GM21447 (cell line): Measurements from ENCODE around the gene CCDC159.
"Not testable (repeated sequence)": the region's sequence is repeated elsewhere in the genome, so short reads cannot be mapped to it uniquely, and the experiment has no call there.

Experiments used
- ATAC-seq: cut with Tn5 transposase; IDR thresholded peaks from one replicate; pipeline ENCODE4 v1.9.1; 2021; ENCODE audit not compliant: unreplicated experiment

The CCDC159 gene

DNA sequence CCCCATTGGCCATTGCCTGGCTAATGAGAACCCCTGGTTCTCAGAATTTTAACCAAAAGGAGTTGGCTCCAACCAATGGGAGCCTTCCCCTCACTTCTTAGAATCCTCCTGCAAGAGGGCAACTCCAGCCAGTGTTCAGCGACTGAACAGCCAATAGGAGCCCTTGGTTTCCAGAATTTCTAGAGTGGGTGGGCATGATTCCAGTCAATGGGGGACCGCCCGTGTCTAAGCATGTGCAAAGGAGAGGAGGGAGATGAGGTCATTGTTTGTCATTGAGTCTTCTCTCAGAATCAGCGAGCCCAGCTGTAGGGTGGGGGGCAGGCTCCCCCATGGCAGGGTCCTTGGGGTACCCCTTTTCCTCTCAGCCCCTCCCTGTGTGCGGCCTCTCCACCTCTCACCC lies 18.6 kb downstream of the CCDC159 start:
- no peak for ATAC-seq

- ATAC-seq: no peak
These were observed 19.3 kb downstream of the CCDC159 start for GRCh38 chr19:11365557-11366117.

GRCh38 chr19:11367528-11367927 lies 21.2 kb downstream of the CCDC159 start:
- ATAC-seq: no peak

GRCh38 chr19:11370744-11371143 lies 24.4 kb downstream of the CCDC159 start:
- ATAC-seq: no peak

DNA sequence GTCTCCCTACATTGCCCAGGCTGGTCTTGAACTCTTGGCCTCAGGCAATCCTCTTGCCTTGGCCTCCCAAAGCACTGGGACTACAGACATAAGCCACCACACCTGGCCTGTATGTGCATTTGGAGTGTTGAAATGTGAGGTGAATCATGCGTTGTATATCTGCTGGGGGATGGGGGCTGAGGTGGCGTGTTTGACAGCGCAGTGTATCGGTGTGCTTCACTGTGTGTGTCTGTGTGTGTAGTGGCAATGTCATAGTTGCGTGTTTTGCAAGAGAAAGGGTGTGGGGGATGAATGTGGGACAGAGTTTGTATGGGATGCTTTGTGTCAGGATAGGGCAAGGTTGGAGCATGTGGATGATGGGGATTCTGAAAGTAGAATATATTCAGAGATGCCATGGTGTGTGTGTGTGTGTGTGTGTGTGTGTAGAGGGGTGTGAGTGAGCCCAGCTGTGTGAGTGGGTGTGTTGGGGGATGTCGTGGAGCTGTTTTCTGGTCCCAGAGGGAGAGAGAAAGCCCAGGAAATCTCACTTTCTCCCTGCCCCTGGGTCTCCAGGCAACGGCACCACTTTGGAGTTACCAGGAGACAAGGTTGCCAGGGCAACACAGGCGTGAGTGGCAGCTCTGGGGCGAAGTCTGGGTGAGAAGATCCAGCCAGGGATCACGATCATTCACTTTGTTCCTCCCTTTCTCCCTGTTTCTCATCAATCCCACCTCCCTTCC lies 27.0 kb downstream of the CCDC159 start:
- no peak for ATAC-seq

DNA sequence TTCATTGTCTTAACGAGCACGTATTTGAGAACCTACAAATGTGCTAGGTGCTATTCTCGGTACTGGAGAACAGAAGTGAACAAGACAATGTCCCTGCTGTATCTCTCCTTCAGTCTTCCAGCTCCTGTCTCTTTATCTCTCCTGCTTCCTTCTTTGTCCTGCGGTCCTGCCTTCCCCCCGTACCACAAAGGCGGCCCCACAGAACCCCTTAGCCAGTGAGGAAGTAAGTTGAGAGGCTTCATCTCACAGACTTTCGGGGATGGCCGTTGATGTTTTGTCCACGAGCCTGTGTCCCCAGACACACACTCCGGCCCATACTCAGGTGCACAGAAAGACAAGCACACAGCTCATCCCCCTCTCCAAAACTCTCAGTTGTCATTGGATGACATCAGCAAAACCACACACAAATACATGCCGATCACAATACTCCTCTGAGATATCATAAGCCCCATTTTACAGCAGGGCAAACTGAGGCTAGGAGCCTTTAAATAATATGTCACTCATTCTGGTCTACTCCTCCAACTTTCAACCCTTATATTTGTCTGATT lies 27.6 kb downstream of the CCDC159 start:
- ATAC-seq: no peak

- ATAC-seq: peak; percentile 87
These were observed 28.3 kb downstream of the CCDC159 start, which contains the start of gene SWSAP1 for GRCh38 chr19:11374433-11375142. TSS of gene SWSAP1 (plus strand) at chr19:11374666. CDS start at chr19:11374681, 15 bp downstream.

DNA sequence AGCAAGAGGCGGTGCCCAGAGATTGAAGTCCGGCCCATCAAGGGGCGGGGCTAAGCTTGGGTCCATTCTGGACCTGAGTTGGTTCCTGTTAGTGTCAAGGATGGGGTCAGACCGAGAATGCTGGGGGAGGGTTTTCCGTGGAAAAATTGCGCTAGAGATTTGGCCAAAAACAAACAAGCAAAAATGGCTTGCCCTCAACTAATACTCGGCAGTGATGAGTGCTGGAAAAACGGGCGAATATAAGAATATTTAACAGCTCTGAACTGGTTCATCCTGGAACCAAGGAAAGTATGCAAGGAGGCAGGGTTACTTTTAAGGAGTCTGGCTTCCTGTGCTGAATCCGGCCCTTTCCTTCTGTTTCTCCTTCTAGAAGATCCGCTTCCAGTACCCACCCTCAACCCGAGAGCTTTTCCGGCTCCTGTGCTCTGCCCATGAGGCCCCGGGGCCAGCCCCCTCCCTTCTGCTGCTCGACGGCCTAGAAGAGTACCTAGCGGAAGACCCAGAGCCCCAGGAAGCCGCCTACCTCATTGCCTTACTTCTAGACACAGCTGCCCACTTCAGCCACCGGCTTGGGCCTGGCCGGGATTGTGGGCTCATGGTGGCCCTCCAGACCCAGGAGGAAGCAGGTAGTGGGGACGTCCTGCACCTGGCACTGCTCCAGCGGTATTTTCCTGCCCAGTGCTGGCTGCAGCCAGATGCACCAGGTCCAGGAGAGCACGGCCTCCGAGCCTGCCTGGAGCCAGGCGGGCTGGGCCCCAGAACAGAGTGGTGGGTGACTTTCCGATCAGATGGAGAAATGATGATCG lies 29.0 kb downstream of the CCDC159 start:
- ATAC-seq: no peak

DNA sequence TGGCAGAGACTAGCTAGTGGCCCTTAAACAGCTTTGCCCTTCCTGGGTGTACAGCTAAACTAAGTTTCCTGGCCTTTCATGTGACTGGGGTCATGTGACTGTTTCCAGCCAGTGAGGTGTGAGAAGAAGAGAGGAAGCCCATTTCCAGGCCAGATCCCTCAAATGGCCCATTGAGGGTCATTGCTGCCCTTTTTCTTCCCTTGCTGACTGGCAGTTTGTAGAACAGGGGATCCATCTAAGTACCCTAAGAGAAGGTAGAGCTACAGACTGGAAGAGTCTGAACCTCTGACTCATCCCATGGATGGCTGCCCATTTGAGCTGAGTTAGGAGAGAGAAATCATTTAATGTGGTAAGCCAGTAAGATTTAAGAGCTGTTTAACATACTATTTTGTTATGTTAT lies 30.9 kb downstream of the CCDC159 start:
- no peak for ATAC-seq

- ATAC-seq: no peak
These were observed 31.4 kb downstream of the CCDC159 start for GRCh38 chr19:11377756-11378155.

DNA sequence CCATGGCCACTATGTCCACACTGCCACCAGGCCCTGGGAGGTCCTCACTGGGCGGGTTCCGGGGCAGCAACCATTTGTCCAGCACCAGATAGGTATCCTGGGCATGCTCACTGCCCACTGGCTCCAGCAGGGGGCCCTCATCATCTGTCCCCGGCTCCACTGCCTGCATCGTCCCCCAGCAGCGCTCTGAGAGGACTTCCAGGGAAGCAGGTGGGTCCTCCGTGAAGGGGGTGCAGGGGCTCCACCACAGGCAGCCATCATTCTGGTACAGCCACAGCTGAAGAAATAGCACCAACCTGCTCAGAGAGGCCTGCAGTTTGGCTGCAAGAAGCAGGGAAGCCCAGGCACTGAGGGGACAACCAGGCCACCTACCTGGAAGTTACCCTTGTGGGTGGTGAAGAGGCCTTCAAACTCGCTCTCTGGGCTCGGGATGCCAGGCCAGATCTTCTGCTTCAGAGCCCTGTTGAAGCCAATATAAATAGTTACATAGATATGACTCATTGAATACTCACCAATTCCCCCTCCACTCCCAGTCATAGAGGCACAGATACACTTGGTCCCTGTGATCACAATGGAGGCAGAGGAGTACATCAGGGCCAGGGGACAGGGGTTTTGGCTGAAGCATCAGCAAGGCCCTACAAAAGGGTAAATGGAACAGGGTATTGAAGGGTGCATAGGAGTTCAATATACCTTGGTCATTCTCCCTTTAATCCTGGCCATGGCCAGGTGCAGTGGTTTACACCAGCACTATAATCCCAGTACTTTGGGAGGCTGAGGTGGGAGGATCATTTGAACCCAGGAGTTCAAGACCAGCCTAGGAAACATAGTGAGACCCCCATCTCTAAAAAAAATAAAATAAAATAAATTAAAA lies 32.2 kb downstream of the CCDC159 start:
- ATAC-seq: no peak

DNA sequence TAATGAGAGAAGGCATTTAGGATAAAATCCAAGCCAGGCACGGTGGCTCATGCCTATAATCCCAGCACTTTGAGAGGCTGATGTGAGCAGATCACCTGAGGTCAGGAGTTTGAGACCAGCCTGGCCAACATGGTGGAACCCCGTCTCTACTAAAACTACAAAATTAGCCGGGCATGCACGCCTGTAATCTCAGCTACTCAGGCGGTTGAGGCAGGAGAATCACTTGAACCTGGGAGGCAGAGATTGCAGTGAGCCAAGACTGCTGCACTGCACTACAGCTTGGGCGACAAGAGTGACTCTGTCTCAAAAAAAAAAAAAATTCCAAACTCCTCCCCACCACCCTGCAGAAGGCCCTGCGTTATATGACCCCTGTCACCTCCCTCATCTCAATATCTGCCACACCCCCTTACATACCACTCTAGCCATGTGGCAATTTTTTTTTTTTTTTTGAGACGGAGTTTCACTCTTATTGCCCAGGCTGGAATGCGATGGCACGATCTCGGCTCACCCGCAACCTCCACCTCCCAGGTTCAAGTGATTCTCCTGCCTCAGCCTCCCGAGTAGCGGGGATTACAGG lies 33.0 kb downstream of the CCDC159 start:
- not testable (repeated sequence) for ATAC-seq

DNA sequence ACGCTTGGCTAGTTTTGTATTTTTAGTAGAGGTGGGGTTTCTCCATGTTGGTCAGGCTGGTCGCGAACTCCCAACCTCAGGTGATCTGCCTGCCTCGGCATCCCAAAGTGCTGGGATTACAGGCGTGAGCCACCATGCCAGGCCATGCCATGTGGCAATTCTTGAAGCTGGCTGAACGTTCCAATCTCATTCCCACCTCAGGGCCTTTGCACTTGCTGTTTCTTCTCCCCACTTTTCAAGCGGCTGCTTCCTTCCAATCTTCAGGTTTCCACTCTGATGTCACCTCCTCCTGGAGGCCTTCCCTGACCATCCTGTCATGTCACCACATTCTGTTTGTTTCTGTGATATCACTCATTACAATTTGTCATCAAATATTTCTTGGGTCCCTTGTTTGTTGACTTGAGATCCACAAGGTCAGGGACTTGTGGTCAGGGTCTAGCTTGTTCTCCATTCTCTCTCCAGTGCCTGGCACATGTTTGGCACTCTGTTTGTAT lies 33.6 kb downstream of the CCDC159 start:
- no peak for ATAC-seq

DNA sequence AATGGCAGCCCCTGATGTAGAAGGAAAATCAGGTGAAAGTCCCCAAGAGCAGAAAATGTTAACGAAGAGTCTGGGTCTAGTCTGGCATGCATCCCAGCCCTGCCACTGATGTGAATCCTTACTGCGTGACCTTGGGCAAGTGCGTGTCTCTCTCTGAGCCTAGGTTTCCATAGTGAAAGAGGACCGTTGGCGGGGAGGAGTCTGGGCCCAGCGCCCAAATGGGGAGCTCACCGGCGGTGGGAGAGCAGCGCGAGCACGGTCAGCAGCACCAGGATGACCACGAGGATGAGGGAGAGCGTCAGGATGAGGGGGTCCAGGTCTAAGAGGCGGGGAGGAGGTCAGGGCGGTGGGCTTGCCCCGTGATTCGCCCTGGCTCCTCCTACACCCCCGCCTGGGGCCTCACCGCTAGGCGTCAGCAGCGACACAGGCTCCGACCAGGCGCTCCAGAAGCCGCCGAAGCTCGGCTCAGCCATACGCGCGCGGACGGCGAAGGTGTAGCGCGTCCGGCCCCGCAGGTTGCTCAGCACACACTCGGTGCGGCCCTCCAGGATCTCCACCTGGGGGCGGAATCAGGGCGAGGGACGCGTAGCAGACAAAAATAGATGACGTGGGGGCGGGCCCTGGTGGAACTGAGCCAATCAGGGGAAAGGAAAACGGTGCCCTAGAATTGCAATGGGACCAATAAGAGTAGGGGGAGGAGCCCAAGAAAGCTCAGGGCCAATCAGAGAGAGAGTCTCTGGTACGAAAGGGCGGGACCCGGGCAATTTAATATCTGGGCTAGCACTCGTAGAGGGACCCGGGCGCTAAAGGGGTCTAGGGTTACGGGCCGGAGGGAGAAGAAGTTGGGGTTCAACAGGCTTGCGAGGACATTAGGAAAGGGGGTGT lies 34.6 kb downstream of the CCDC159 start:
- ATAC-seq: peak; percentile 74

GRCh38 chr19:11382898-11383705 lies 36.8 kb downstream of the CCDC159 start:
- no peak for ATAC-seq

DNA sequence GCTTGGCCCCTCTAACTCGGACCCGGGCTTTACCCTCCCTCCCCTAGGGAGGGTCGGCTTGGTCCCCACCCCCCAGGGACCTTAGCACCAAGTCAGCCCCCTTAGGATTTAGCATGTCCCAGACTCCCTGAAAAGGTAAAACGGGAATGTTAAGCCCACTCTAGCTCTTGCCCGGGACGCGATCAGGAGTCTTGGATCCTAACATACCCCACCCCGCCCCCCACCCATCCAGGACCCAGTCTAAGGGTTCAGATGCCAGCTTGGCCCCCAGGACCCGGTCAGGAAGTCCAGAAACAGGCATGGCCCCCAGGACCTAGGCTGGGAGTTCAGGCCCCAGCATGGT lies 37.4 kb downstream of the CCDC159 start:
- no peak for ATAC-seq

DNA sequence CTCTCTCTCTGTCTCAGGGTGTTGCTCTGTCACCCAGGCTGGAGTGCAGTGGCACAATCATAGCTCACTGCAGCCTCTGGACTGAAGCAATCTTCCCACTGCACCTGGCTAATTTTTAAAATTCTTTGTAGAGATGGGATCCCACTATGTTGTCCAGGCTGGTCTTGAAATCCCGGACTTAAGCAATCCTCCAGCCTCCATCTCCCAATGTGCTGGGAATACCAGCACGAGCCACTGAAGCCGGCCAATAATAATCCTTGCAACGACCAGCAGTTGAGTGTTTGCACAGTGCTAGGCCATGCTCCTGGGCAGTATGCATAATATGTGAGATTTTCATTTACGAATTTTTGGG lies 38.4 kb downstream of the CCDC159 start:
- ATAC-seq: no peak
